PFSK-1 (cell line): ENCODE data around the gene ADGRB3.

Experiments
- FOXP2 ChIP-seq: optimal IDR thresholded peaks from 2 replicates; pipeline ENCODE3; 2011; ENCODE audit warnings: borderline replicate concordance, control low read depth, inconsistent platforms; ENCODE audit not compliant: insufficient read depth; ENCODE audit errors: extremely low read length, extremely low read depth
- POLR2AphosphoS5 ChIP-seq: IDR thresholded peaks from 2 replicates; pipeline ENCODE4 v1.6.1; 2012; ENCODE audit warnings: low read depth, mild to moderate bottlenecking, control low read depth, low read length, moderate library complexity
- SIN3A ChIP-seq: IDR thresholded peaks from 2 replicates; pipeline ENCODE4 v1.6.1; 2012; ENCODE audit warnings: mild to moderate bottlenecking, low read length, moderate library complexity, borderline replicate concordance; ENCODE audit not compliant: insufficient read depth
- TAF1 ChIP-seq: IDR thresholded peaks from 2 replicates; pipeline ENCODE4 v1.6.1; 2012; ENCODE audit warnings: low read length, control low read depth, borderline replicate concordance; ENCODE audit not compliant: insufficient read depth
- TF ChIP-seq, protein P1 (sequence below), 2 experiments: IDR thresholded peaks; 2 replicates each; pipeline versions ENCODE4 v1.6.1 to v1.8.0; 2011 to 2012; ENCODE audit warnings: low read depth in 2 of 2, low read length in 2 of 2, control low read depth in 1 of 2, inconsistent platforms in 1 of 2, mild to moderate bottlenecking in 1 of 2, moderate library complexity in 1 of 2; ENCODE audit not compliant: insufficient read depth in 1 of 2

DNA sequence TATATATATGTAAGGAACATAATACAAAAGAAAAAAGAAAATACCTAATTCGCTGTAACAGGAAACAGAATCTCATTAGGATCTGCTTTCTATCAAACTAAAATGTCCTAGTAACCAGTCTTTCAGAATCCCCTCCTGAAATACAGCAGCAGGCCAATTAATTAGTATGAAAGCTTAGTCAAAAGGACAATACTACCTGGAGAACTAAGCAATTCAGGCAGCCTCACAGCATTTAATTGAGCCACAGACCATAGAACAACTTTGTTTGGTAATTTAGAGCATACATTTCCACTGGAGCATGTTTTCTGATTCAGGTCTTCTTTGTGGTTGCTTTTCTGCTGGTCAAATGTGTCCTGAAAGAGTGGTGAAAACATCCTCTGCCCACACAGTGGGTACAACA, 645.8 kb downstream of the ADGRB3 start:
- no peak for TF ChIP-seq TAF1
- no peak for TF ChIP-seq POLR2AphosphoS5
- TF ChIP-seq, protein P1, sequence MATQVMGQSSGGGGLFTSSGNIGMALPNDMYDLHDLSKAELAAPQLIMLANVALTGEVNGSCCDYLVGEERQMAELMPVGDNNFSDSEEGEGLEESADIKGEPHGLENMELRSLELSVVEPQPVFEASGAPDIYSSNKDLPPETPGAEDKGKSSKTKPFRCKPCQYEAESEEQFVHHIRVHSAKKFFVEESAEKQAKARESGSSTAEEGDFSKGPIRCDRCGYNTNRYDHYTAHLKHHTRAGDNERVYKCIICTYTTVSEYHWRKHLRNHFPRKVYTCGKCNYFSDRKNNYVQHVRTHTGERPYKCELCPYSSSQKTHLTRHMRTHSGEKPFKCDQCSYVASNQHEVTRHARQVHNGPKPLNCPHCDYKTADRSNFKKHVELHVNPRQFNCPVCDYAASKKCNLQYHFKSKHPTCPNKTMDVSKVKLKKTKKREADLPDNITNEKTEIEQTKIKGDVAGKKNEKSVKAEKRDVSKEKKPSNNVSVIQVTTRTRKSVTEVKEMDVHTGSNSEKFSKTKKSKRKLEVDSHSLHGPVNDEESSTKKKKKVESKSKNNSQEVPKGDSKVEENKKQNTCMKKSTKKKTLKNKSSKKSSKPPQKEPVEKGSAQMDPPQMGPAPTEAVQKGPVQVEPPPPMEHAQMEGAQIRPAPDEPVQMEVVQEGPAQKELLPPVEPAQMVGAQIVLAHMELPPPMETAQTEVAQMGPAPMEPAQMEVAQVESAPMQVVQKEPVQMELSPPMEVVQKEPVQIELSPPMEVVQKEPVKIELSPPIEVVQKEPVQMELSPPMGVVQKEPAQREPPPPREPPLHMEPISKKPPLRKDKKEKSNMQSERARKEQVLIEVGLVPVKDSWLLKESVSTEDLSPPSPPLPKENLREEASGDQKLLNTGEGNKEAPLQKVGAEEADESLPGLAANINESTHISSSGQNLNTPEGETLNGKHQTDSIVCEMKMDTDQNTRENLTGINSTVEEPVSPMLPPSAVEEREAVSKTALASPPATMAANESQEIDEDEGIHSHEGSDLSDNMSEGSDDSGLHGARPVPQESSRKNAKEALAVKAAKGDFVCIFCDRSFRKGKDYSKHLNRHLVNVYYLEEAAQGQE (IDR thresholded peaks at IDR 0.05; ENCODE audit: insufficient read depth in 1 of 2, low read depth in 2 of 2, low read length in 2 of 2), result no peak
- TF ChIP-seq SIN3A, result no peak
- TF ChIP-seq FOXP2, result no peak
